Measurements from ENCODE around the gene SCARB1.

SCARB1 gene

GRCh38 chr12:124800506-124800905 is 63.2 kb downstream of the SCARB1 start:
- Histone ChIP-seq H3K36me3 (ENCODE audit: insufficient read depth, low read length) (no peaks in the 10 kb centered on the region), H2AFZ (ENCODE audit: low read length) (no peak overlapping the region), H3K27me3 (ENCODE audit: insufficient read depth, low read length) (peaks cover 2% of the 10 kb centered on the region; the same call in 1 of the 2 replicates), H4K20me1 (ENCODE audit: insufficient read depth, low read length) (no peaks in the 10 kb centered on the region), H3K4me1 (ENCODE audit: insufficient read depth, low read length, severe bottlenecking) (peaks cover 6% of the 10 kb centered on the region), H3K9ac (ENCODE audit: low read length) (no peak overlapping the region), H3K79me2 (ENCODE audit: insufficient read depth, low read length) (no peaks in the 10 kb centered on the region), H3K9me3 (ENCODE audit: low read length) (no peaks in the 10 kb centered on the region), H3K4me2 (ENCODE audit: low read length) (no peak overlapping the region), H3K4me3 (ENCODE audit: low read depth, low read length, poor library complexity, severe bottlenecking) (no peak overlapping the region), H3K27ac (ENCODE audit: low read depth, low read length, poor library complexity, severe bottlenecking) (no peak overlapping the region), H3F3A (ENCODE audit: insufficient read depth, low read length) (no peaks in the 10 kb centered on the region), H3K9me2 (ENCODE audit: low read depth, low read length) (no peaks in the 10 kb centered on the region)
- TF ChIP-seq CTCF (IDR thresholded peaks at IDR 0.05; ENCODE audit: low read length), result no peak
- TF ChIP-seq EZH2 (IDR thresholded peaks at IDR 0.05; ENCODE audit: borderline replicate concordance, low read length), result no peak

- Histone ChIP-seq H3K36me3 (ENCODE audit: insufficient read depth, low read length) (no peaks in the 10 kb centered on the region), H3K27ac (ENCODE audit: low read depth, low read length, poor library complexity, severe bottlenecking) (no peak overlapping the region), H3K9ac (ENCODE audit: low read length) (no peak overlapping the region), H3K9me3 (ENCODE audit: low read length) (no peaks in the 10 kb centered on the region), H3K79me2 (ENCODE audit: insufficient read depth, low read length) (no peaks in the 10 kb centered on the region), H3K9me2 (ENCODE audit: low read depth, low read length) (no peaks in the 10 kb centered on the region), H3K27me3 (ENCODE audit: insufficient read depth, low read length) (0 out of 2 replicates have a peak, but pooled peaks cover 4% of the 10 kb centered on the region), H2AFZ (ENCODE audit: low read length) (no peak overlapping the region), H4K20me1 (ENCODE audit: insufficient read depth, low read length) (no peaks in the 10 kb centered on the region), H3K4me3 (ENCODE audit: low read depth, low read length, poor library complexity, severe bottlenecking) (no peak overlapping the region), H3K4me2 (ENCODE audit: low read length) (no peak overlapping the region), H3K4me1 (ENCODE audit: insufficient read depth, low read length, severe bottlenecking) (peaks cover 9% of the 10 kb centered on the region), H3F3A (ENCODE audit: insufficient read depth, low read length) (no peaks in the 10 kb centered on the region)
- TF ChIP-seq CTCF (IDR thresholded peaks at IDR 0.05; ENCODE audit: low read length), result no peak
- no peak for TF ChIP-seq EZH2 (IDR thresholded peaks at IDR 0.05; ENCODE audit: borderline replicate concordance, low read length)
Measured at GRCh38 chr12:124797321-124797720, 66.3 kb downstream of the SCARB1 start.

- Histone ChIP-seq H3F3A (ENCODE audit: insufficient read depth, low read length) (no peaks in the 10 kb centered on the region), H3K9me3 (ENCODE audit: low read length) (no peaks in the 10 kb centered on the region), H3K9me2 (ENCODE audit: low read depth, low read length) (no peaks in the 10 kb centered on the region), H3K79me2 (ENCODE audit: insufficient read depth, low read length) (no peaks in the 10 kb centered on the region), H3K36me3 (ENCODE audit: insufficient read depth, low read length) (no peaks in the 10 kb centered on the region), H3K4me1 (ENCODE audit: insufficient read depth, low read length, severe bottlenecking) (peaks cover 9% of the 10 kb centered on the region), H4K20me1 (ENCODE audit: insufficient read depth, low read length) (no peaks in the 10 kb centered on the region), H3K9ac (ENCODE audit: low read length) (no peak overlapping the region), H3K4me2 (ENCODE audit: low read length) (no peak overlapping the region), H3K4me3 (ENCODE audit: low read depth, low read length, poor library complexity, severe bottlenecking) (no peak overlapping the region), H3K27ac (ENCODE audit: low read depth, low read length, poor library complexity, severe bottlenecking) (no peak overlapping the region), H3K27me3 (ENCODE audit: insufficient read depth, low read length) (0 out of 2 replicates have a peak, but pooled peaks cover 4% of the 10 kb centered on the region), H2AFZ (ENCODE audit: low read length) (no peak overlapping the region)
- TF ChIP-seq EZH2 (IDR thresholded peaks at IDR 0.05; ENCODE audit: borderline replicate concordance, low read length) (no peak), CTCF (IDR thresholded peaks at IDR 0.05; ENCODE audit: low read length) (no peak)
Measured at GRCh38 chr12:124796303-124796960, 67.2 kb downstream of the SCARB1 start.
